SH-SY5Y (cell line): ENCODE results near the gene SETBP1.

Source experiments
- GATA2 ChIP-seq: IDR thresholded peaks from 2 replicates; pipeline ENCODE4 v1.6.1; 2011; ENCODE audit warnings: mild to moderate bottlenecking, low read depth, low read length
- GATA3 ChIP-seq: IDR thresholded peaks from 2 replicates; pipeline ENCODE4 v1.6.1; 2011; ENCODE audit warnings: low read depth, mild to moderate bottlenecking, low read length, moderate library complexity

DNA sequence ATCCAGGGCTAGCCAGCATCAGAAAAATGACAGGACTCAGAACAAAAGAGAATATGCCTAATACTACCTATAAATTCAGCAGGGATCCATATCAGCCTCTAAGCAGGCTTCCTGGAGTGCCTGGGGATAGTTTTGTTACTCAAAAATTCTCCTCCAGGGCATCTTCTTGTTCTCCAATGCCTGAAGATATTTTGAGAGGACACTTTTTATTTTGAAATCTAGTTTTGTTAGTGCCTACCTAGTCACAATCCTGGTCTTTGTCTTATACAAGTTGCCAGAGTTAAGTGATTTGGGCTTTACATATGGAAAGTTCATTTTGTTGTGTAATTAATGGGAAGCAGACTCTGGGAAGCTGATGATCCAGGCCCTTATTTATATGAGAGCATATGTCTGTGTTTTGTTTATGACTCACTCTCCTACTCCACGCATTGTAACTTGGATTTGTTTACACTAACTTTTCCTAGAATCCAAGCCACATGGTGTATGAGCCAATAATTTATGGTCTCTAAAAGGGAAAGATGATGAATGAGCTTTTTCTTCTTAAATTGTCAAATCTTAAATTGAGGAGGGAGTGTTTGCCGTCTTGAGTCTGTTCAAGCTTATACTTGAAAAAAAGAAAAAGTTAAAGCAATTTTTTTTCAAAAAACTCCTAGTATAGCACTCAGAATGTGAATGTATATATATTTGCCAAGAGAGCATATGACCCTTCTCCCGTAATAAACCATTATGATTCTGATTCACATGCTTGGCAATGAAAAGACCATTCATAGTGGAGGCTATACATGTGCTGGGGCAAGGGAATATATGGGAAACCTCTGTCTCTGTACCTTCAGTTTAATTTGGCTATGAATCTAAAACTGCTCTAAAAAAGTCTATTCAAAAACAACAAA is 370.3 kb downstream of the SETBP1 start:
- no peak for TF ChIP-seq GATA2
- TF ChIP-seq GATA3 = no peak
